IPS-NIHi7 (cell line): Measurements from ENCODE around the gene MS4A1.
"Not testable (repeated sequence)": the region's sequence is repeated elsewhere in the genome, so short reads cannot be mapped to it uniquely, and the experiment has no call there.

ENCODE experiments used
- DNase-seq: peaks from one replicate; pipeline ENCODE4 v3.0.0; 2012; ENCODE audit warnings: mixed read lengths; ENCODE audit errors: extremely low spot score

The MS4A1 gene

GRCh38 chr11:60502221-60502775 is 46.7 kb downstream of the MS4A1 start:
- DNase-seq: no peak

- no peak for DNase-seq
Observed at GRCh38 chr11:60504219-60504905, 48.7 kb downstream of the MS4A1 start.

DNA sequence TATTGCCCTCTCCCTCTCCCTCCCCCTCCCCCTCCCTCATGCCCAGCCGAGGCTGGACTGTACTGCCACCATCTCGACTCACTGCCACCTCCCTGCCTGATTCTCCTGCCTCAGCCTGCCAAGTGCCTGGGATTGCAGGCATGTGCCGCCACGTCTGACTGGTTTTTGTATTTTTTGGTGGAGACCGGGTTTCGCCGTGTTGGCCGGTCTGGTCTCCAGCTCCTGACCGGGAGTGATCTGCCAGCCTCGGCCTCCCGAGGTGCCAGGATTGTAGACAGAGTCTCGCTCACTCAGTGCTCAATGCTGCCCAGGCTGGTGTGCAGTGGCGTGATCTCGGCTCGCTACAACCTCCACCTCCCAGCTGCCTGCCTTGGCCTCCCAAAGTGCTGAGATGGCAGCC is 54.0 kb downstream of the MS4A1 start:
- not testable (repeated sequence) for DNase-seq

- not testable (repeated sequence) for DNase-seq
Observed at GRCh38 chr11:60510209-60510608, 54.6 kb downstream of the MS4A1 start.

- no peak for DNase-seq
Observed at GRCh38 chr11:60511393-60511792, 55.7 kb downstream of the MS4A1 start.

DNA sequence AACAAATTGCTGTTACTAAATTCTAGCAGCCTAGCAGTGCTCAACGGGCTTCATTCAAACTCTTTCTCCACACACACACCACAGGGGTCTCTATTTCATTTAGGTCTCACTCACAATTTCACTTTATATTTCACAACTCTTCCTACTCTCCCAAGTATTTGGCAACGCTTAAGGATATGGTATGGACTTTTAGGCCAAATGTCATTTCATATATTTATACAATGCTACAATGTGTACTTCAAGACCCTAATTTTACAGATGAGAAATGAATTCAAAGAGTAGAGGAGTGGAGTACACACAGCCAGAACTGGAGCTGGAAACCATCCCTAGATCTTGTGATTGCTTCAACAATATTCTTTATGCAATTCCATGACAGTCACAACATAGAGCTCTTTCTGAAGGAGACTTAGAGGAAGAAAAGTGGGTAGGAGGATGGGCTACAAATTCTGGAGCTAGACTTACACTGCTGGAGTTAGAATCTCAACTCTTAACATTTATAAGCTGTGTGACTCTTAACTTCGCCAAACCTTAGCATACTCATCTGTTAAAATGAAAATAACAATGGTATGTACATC is 57.1 kb downstream of the MS4A1 start:
- no peak for DNase-seq

GRCh38 chr11:60513496-60514460 is 58.1 kb downstream of the MS4A1 start:
- DNase-seq: no peak

DNA sequence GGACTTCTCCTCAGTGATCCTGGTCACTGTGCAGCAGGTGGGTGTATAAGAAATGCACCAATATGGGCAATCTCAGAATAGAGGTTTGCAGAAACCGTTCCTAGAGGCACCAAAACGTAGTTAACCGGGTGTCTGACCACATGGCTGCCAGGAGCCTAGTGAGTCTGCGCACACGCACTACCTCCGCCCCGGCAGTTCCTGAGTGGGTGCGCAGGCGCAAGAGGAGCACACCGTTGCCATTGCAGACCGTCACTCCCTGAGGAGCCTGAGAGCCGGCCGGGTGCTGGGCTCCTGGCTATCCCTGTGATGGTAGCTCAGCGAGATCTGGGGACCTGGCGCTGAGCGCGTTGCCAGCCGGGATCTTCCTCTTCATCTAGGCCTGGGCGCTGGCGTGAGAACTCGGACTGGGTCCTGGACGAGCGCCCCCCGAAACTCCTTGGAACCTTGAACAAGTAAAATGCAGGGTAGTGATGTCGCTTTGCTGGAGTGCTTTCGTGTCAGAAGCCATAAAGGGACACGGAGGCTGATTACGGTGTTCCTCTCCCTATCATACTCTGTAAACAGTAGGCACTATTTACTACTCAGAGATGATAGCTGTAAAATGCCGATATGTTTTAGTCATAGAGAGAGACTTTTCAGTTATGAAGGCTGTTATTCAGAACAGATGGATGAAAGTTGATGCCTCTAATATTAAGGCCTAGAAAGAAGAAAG is 59.7 kb downstream of the MS4A1 start, which contains the start of gene MS4A13:
Gene MS4A13 (plus strand): TSS at position 249 of the 712 bp plus-strand sequence. CDS start 2,692 bp downstream, outside the sequence.
- DNase-seq: no peak
